Hepatocyte (in vitro differentiated cells): ENCODE results near the gene BCOR.

Source experiments
- CTCF ChIP-seq: fragments of 200-600 bp; sonication (generic); IDR thresholded peaks from 2 replicates; pipeline ENCODE4 v1.5.1; 2016; ENCODE audit warnings: antibody characterized with exemption, mild to moderate bottlenecking; ENCODE audit not compliant: poor library complexity
- EZH2 ChIP-seq: fragments of 200-600 bp; sonication (generic); IDR thresholded peaks from 2 replicates; pipeline ENCODE4 v1.6.1; 2016; ENCODE audit warnings: antibody characterized with exemption, mild to moderate bottlenecking, borderline replicate concordance
- EZH2phosphoT487 ChIP-seq: fragments of 200-600 bp; sonication (generic); IDR thresholded peaks from one replicate; pipeline ENCODE4 v1.6.1; 2018; ENCODE audit warnings: antibody characterized with exemption, mild to moderate bottlenecking, low read depth, moderate library complexity; ENCODE audit not compliant: unreplicated experiment, severe bottlenecking

- no peak for TF ChIP-seq EZH2phosphoT487
- no peak for TF ChIP-seq CTCF
- no peak for TF ChIP-seq EZH2
Measured at GRCh38 chrX:40065296-40066046, 32.3 kb downstream of the BCOR start.
